Skeletal muscle tissue (tissue), 4 donors: ENCODE measurements around the gene HMSD. TPM values are rescaled to one million over a fixed set of nuclear protein-coding genes. Genes with fewer than 3 reads are reported as not detected.

Experiments used
- H3K27ac ChIP-seq: one replicate; pipeline ENCODE4 v1.7.0; 2013; ENCODE audit warnings: mild to moderate bottlenecking, low read depth, low read length, inconsistent platforms
- H3K27me3 ChIP-seq, 3 donors: one replicate each; pipeline ENCODE4 v1.7.0; 2013; ENCODE audit warnings: low read length in 3 of 3; ENCODE audit not compliant: control insufficient read depth in 3 of 3, insufficient read depth in 3 of 3
- H3K36me3 ChIP-seq, 3 donors: one replicate each; pipeline ENCODE4 v1.7.0; 2013; ENCODE audit warnings: low read length in 3 of 3; ENCODE audit not compliant: control insufficient read depth in 3 of 3, insufficient read depth in 3 of 3
- H3K4me1 ChIP-seq, 3 donors: one replicate each; pipeline ENCODE4 v1.7.0; 2013; ENCODE audit warnings: low read length in 3 of 3, mild to moderate bottlenecking in 3 of 3; ENCODE audit not compliant: control insufficient read depth in 3 of 3, insufficient read depth in 3 of 3
- H3K4me3 ChIP-seq, 3 donors: one replicate each; pipeline ENCODE4 v1.7.0; 2013; ENCODE audit warnings: low read length in 3 of 3
- H3K9ac ChIP-seq, 3 donors: one replicate each; pipeline ENCODE4 v1.7.0; 2013; ENCODE audit warnings: low read length in 3 of 3, mild to moderate bottlenecking in 3 of 3, moderate library complexity in 2 of 3, low read depth in 1 of 3
- H3K9me3 ChIP-seq, 3 donors: one replicate each; pipeline ENCODE4 v1.7.0; 2013; ENCODE audit warnings: low read length in 3 of 3; ENCODE audit not compliant: control insufficient read depth in 3 of 3
- total RNA-seq: library from RNA; depleted of rRNA; stranded (reverse); fragments of >200 nt; gene quantifications from one replicate; pipeline ENCODE4 v1.2.3, GENCODE V29; 2014
- donor health status: Osteomylitis.

HMSD gene
- total RNA-seq, 1 donor from 2014 or later, result not detected

GRCh38 chr18:63980896-63981460 lies 31.9 kb downstream of the HMSD start:
- Histone ChIP-seq H3K9me3 (no peaks in the 10 kb centered on the region), H3K27me3 (no peaks in the 10 kb centered on the region), H3K4me1 (peaks cover 0 to 10% (median 0%) of the 10 kb centered on the region in 3 donors), H3K4me3 (no peak overlapping the region), H3K27ac (no peak overlapping the region), H3K36me3 (peaks cover 0 to 12% (median 3%) of the 10 kb centered on the region in 3 donors), H3K9ac (no peak overlapping the region)

- H3K27me3 ChIP-seq, result no peaks in the 10 kb centered on the region
- H3K9ac ChIP-seq, result no peak overlapping the region
- peaks cover 0 to 12% (median 3%) of the 10 kb centered on the region in 3 donors for H3K36me3 ChIP-seq
- H3K4me3 ChIP-seq, result no peak overlapping the region
- H3K9me3 ChIP-seq, result no peaks in the 10 kb centered on the region
- peaks cover 0 to 10% (median 0%) of the 10 kb centered on the region in 3 donors for H3K4me1 ChIP-seq
- H3K27ac ChIP-seq, result no peak overlapping the region
These were observed 32.6 kb downstream of the HMSD start for GRCh38 chr18:63981719-63982118.

GRCh38 chr18:63982361-63982760 lies 33.3 kb downstream of the HMSD start:
- Histone ChIP-seq H3K9me3 (no peaks in the 10 kb centered on the region), H3K9ac (no peak overlapping the region), H3K4me1 (peaks cover 0 to 10% (median 0%) of the 10 kb centered on the region in 3 donors), H3K4me3 (no peak overlapping the region), H3K36me3 (peaks cover 0 to 14% (median 3%) of the 10 kb centered on the region in 3 donors), H3K27ac (no peak overlapping the region), H3K27me3 (no peaks in the 10 kb centered on the region)

GRCh38 chr18:63986885-63987284 lies 37.8 kb downstream of the HMSD start:
- H3K4me1 ChIP-seq, result no peaks in the 10 kb centered on the region
- H3K4me3 ChIP-seq, result no peak overlapping the region
- H3K36me3 ChIP-seq, result peaks cover 0 to 14% (median 5%) of the 10 kb centered on the region in 3 donors
- no peak overlapping the region for H3K9ac ChIP-seq
- no peak overlapping the region for H3K27ac ChIP-seq
- no peaks in the 10 kb centered on the region for H3K9me3 ChIP-seq
- H3K27me3 ChIP-seq, result no peaks in the 10 kb centered on the region

- H3K9me3 ChIP-seq, result no peaks in the 10 kb centered on the region
- no peak overlapping the region for H3K4me3 ChIP-seq
- no peak overlapping the region for H3K9ac ChIP-seq
- no peaks in the 10 kb centered on the region for H3K27me3 ChIP-seq
- H3K27ac ChIP-seq, result no peak overlapping the region
- H3K4me1 ChIP-seq, result no peaks in the 10 kb centered on the region
- peaks cover 0 to 12% (median 5%) of the 10 kb centered on the region in 3 donors for H3K36me3 ChIP-seq
These were observed 38.6 kb downstream of the HMSD start for GRCh38 chr18:63987743-63988142.

GRCh38 chr18:63992751-63993150 lies 43.6 kb downstream of the HMSD start:
- H3K9ac ChIP-seq, result no peak overlapping the region
- no peaks in the 10 kb centered on the region for H3K27me3 ChIP-seq
- H3K4me1 ChIP-seq, result no peaks in the 10 kb centered on the region
- H3K27ac ChIP-seq, result no peak overlapping the region
- peaks cover 0 to 1% (median 0%) of the 10 kb centered on the region in 3 donors for H3K36me3 ChIP-seq
- H3K9me3 ChIP-seq, result peaks cover 0 to 2% (median 0%) of the 10 kb centered on the region in 3 donors
- H3K4me3 ChIP-seq, result no peak overlapping the region

- no peaks in the 10 kb centered on the region for H3K27me3 ChIP-seq
- H3K27ac ChIP-seq, result no peak overlapping the region
- no peak overlapping the region for H3K9ac ChIP-seq
- no peak overlapping the region for H3K4me3 ChIP-seq
- H3K36me3 ChIP-seq, result no peaks in the 10 kb centered on the region
- no peaks in the 10 kb centered on the region for H3K4me1 ChIP-seq
- H3K9me3 ChIP-seq, result peaks cover 0 to 2% (median 0%) of the 10 kb centered on the region in 3 donors
These were observed 45.8 kb downstream of the HMSD start for GRCh38 chr18:63994783-63995399.

GRCh38 chr18:63997041-63997440 lies 47.9 kb downstream of the HMSD start:
- Histone ChIP-seq H3K9me3 (peaks cover 0 to 2% (median 0%) of the 10 kb centered on the region in 3 donors), H3K27me3 (peaks cover 0 to 7% (median 4%) of the 10 kb centered on the region in 3 donors), H3K4me3 (no peak overlapping the region), H3K36me3 (no peaks in the 10 kb centered on the region), H3K9ac (no peak overlapping the region), H3K27ac (no peak overlapping the region), H3K4me1 (no peaks in the 10 kb centered on the region)

- H3K36me3 ChIP-seq, result no peaks in the 10 kb centered on the region
- no peaks in the 10 kb centered on the region for H3K4me1 ChIP-seq
These were observed 48.5 kb downstream of the HMSD start for GRCh38 chr18:63997606-63998005.

GRCh38 chr18:63999871-64000270 lies 50.8 kb downstream of the HMSD start:
- no peak overlapping the region for H3K27ac ChIP-seq
- peaks cover 3 to 10% (median 7%) of the 10 kb centered on the region in 3 donors for H3K27me3 ChIP-seq
- H3K4me3 ChIP-seq, result no peak overlapping the region
- no peaks in the 10 kb centered on the region for H3K36me3 ChIP-seq
- H3K9me3 ChIP-seq, result peaks cover 0 to 2% (median 0%) of the 10 kb centered on the region in 3 donors
- H3K9ac ChIP-seq, result no peak overlapping the region
- H3K4me1 ChIP-seq, result no peaks in the 10 kb centered on the region

More at GRCh38 chr18:63997606-63998005, 48.5 kb downstream of the HMSD start:
- peaks cover 0 to 10% (median 7%) of the 10 kb centered on the region in 3 donors for H3K27me3 ChIP-seq
- H3K27ac ChIP-seq, result no peak overlapping the region
- peaks cover 0 to 2% (median 0%) of the 10 kb centered on the region in 3 donors for H3K9me3 ChIP-seq
- H3K9ac ChIP-seq, result no peak overlapping the region
- H3K4me3 ChIP-seq, result no peak overlapping the region
